Activated CD4-positive, alpha-beta T cell treated with anti-CD3 and anti-CD28 coated beads, Interleukin-2, amount 10 ng/mL, durations not matched to agents 24 days and 14 days (primary cell): ENCODE data around the gene SNX4. TPM values are rescaled to one million over a fixed set of nuclear protein-coding genes. Genes with fewer than 3 reads are reported as not detected.
"Not testable (repeated sequence)": the region's sequence is repeated elsewhere in the genome, so short reads cannot be mapped to it uniquely, and the experiment has no call there.

ENCODE experiments used
- DNase-seq: peaks from one replicate; pipeline ENCODE4 v3.0.0; 2022
- H3K27ac Mint-ChIP-seq: one replicate; pipeline ENCODE4 v1.8.0; 2022; ENCODE audit warnings: mild to moderate bottlenecking, mixed read lengths
- H3K27me3 Mint-ChIP-seq: one replicate; pipeline ENCODE4 v1.8.0; 2022; ENCODE audit warnings: mixed read lengths
- H3K36me3 Mint-ChIP-seq: one replicate; pipeline ENCODE4 v1.8.0; 2022; ENCODE audit warnings: low read depth, mild to moderate bottlenecking, mixed read lengths
- H3K4me1 Mint-ChIP-seq: one replicate; pipeline ENCODE4 v1.8.0; 2021; ENCODE audit warnings: mixed read lengths
- H3K4me3 Mint-ChIP-seq: one replicate; pipeline ENCODE4 v1.8.0; 2022; ENCODE audit warnings: mild to moderate bottlenecking, moderate library complexity, mixed read lengths
- H3K9me3 Mint-ChIP-seq: one replicate; pipeline ENCODE4 v1.8.0; 2021; ENCODE audit warnings: mixed read lengths
- intact Hi-C: fragments of 100-400 bp; cut with micrococcal nuclease; formaldehyde crosslinking; loops from one replicate; pipeline ENCODE4 v1.15.1; 2023
- total RNA-seq: library from RNA; stranded (reverse); gene quantifications from 2 replicates; pipeline ENCODE4 v1.2.3, GENCODE V29; 2022

SNX4 gene
- total RNA-seq, 1 donor from 2014 or later: 45.3 TPM

- H3K4me3 Mint-ChIP-seq: no peak overlapping the region
- peaks cover 4% of the 10 kb centered on the region for H3K4me1 Mint-ChIP-seq
- no peak for DNase-seq
- peaks cover 14% of the 10 kb centered on the region for H3K27me3 Mint-ChIP-seq
- H3K27ac Mint-ChIP-seq: no peak overlapping the region
- intact Hi-C loops: no loop called here
- peaks cover 3% of the 10 kb centered on the region for H3K9me3 Mint-ChIP-seq
- H3K36me3 Mint-ChIP-seq: no peaks in the 10 kb centered on the region
Measured at GRCh38 chr3:125406070-125406469, 113.9 kb downstream of the SNX4 start.

GRCh38 chr3:125405515-125405914 is 114.5 kb downstream of the SNX4 start:
- H3K36me3 Mint-ChIP-seq, DNase-seq, H3K4me1 Mint-ChIP-seq, H3K4me3 Mint-ChIP-seq, H3K9me3 Mint-ChIP-seq, intact Hi-C loops, H3K27ac Mint-ChIP-seq: not testable (repeated sequence)
- peaks cover 17% of the 10 kb centered on the region for H3K27me3 Mint-ChIP-seq

GRCh38 chr3:125403789-125404188 is 116.2 kb downstream of the SNX4 start:
- no peaks in the 10 kb centered on the region for H3K36me3 Mint-ChIP-seq
- intact Hi-C loops: no loop called here
- peaks cover 4% of the 10 kb centered on the region for H3K4me1 Mint-ChIP-seq
- H3K9me3 Mint-ChIP-seq: peaks cover 3% of the 10 kb centered on the region
- no peak overlapping the region for H3K4me3 Mint-ChIP-seq
- peaks cover 22% of the 10 kb centered on the region for H3K27me3 Mint-ChIP-seq
- DNase-seq: no peak
- H3K27ac Mint-ChIP-seq: no peak overlapping the region

GRCh38 chr3:125402639-125403038 is 117.4 kb downstream of the SNX4 start:
- DNase-seq: no peak
- intact Hi-C loops: no loop called here
- Mint-ChIP-seq H3K27ac (no peak overlapping the region), H3K27me3 (peaks cover 29% of the 10 kb centered on the region), H3K4me1 (peaks cover 4% of the 10 kb centered on the region), H3K36me3 (no peaks in the 10 kb centered on the region), H3K9me3 (peaks cover 3% of the 10 kb centered on the region), H3K4me3 (no peak overlapping the region)

GRCh38 chr3:125401402-125401801 is 118.6 kb downstream of the SNX4 start:
- no peak overlapping the region for H3K4me3 Mint-ChIP-seq
- H3K9me3 Mint-ChIP-seq: peaks cover 3% of the 10 kb centered on the region
- peaks cover 4% of the 10 kb centered on the region for H3K4me1 Mint-ChIP-seq
- H3K36me3 Mint-ChIP-seq: no peaks in the 10 kb centered on the region
- DNase-seq: no peak
- no peak overlapping the region for H3K27ac Mint-ChIP-seq
- intact Hi-C loops: no loop called here
- H3K27me3 Mint-ChIP-seq: peaks cover 34% of the 10 kb centered on the region

GRCh38 chr3:125398952-125399351 is 121.0 kb downstream of the SNX4 start:
- Mint-ChIP-seq H3K9me3 (no peaks in the 10 kb centered on the region), H3K27me3 (peaks cover 41% of the 10 kb centered on the region), H3K4me1 (no peaks in the 10 kb centered on the region), H3K27ac (no peak overlapping the region), H3K4me3 (no peak overlapping the region), H3K36me3 (no peaks in the 10 kb centered on the region)
- no peak for DNase-seq
- intact Hi-C loops: no loop called here

Other genes starting within 250 kb of the SNX4 start
- 31.8 and 38.0 TPM in 2 replicates for gene ZNF148, start 144.9 kb downstream of the SNX4 start, total RNA-seq
- gene OSBPL11, start 75.3 kb upstream of the SNX4 start, total RNA-seq: 12.3 and 12.6 TPM in 2 replicates